ENCODE measurements around the gene GPER1. TPM values are rescaled to one million over a fixed set of nuclear protein-coding genes. Genes with fewer than 3 reads are reported as not detected.

Gene GPER1
- polyA plus RNA-seq, 2 of the 4 experiments (the other 2 are of a cell fraction): 0.23 to 0.50 TPM

- TF ChIP-seq REST (IDR thresholded peaks at IDR 0.05): no peak
- TF ChIP-seq CTCF (IDR thresholded peaks at IDR 0.05): no peak; the same call in 2 of the 3 replicates
- no peak for TF ChIP-seq HEYL (CRISPR knock-in tag; IDR thresholded peaks at IDR 0.05)
- no peak for TF ChIP-seq BCL3 (IDR thresholded peaks at IDR 0.05)
Measured at GRCh38 chr7:1045069-1046063, 42.5 kb upstream of the GPER1 start (continued).

- Histone ChIP-seq H3K4me2 (no peak overlapping the region), H3K9me3 (no peaks in the 10 kb centered on the region), H3K4me1 (peaks cover 18% of the 10 kb centered on the region), H3K4me3 (no peak overlapping the region), H3K27ac (no peak overlapping the region)
- ATAC-seq (no peak), FAIRE-seq (no peak), DNase-seq (ENCODE audit: low read depth in 1 of 2, low spot score in 1 of 2) (no peak)
- ChIA-PET CTCF (interaction anchor here (1.4 to 7.2 kb wide), 6 partner anchors 11 to 54 kb away, joined by 4 to 84 read pairs (median 8); no protein-coding TSS in a partner anchor), POLR2A (interaction anchor here (0.6 kb wide), 1 partner anchor 25 kb away, joined by 3 read pairs; no protein-coding TSS in a partner anchor)
- WGBS (ENCODE audit: missing lambda C conversion rate): 81% methylated on average over 15 of the region's 15 CpGs
- no peak for TF ChIP-seq MYC (IDR thresholded peaks at IDR 0.05; ENCODE audit: borderline replicate concordance, low read length)
Measured at GRCh38 chr7:1046722-1047679, 40.9 kb upstream of the GPER1 start.

GRCh38 chr7:1049006-1049741 is 38.7 kb upstream of the GPER1 start:
- ChIA-PET CTCF (interaction anchor here (0.8 to 20.4 kb wide), 3 partner anchors 53 to 56 kb away, joined by 3 to 487 read pairs (median 3); no protein-coding TSS in a partner anchor), POLR2A (no interaction called here)
- FAIRE-seq: no peak
- no peak for DNase-seq (ENCODE audit: low read depth in 1 of 2, low spot score in 1 of 2)
- TF ChIP-seq SREBF2 (IDR thresholded peaks at IDR 0.05): no peak
- TF ChIP-seq KDM5A (IDR thresholded peaks at IDR 0.05): no peak
- no peak for TF ChIP-seq EP300 (IDR thresholded peaks at IDR 0.05)
- TF ChIP-seq KDM1A (IDR thresholded peaks at IDR 0.05; ENCODE audit: low read depth): no peak
- no peak for TF ChIP-seq NFE2L2 (conservative IDR thresholded peaks at IDR 0.05; ENCODE audit: low read length)
- TF ChIP-seq HES2 (IDR thresholded peaks at IDR 0.05): no peak
- no peak for TF ChIP-seq ZNF302 (CRISPR knock-in tag; IDR thresholded peaks at IDR 0.05)
- no peak for TF ChIP-seq SMC3 (IDR thresholded peaks at IDR 0.05)
- no peak for TF ChIP-seq NR3C1 (IDR thresholded peaks at IDR 0.05)
- no peak for TF ChIP-seq RFX5 (IDR thresholded peaks at IDR 0.05)
- no peak for TF ChIP-seq RAD21 (conservative IDR thresholded peaks at IDR 0.05 in 1 of 2, IDR thresholded peaks at IDR 0.05 in 1 of 2)
- TF ChIP-seq ZC3H11A (IDR thresholded peaks at IDR 0.05): no peak
- TF ChIP-seq HOXB5 (CRISPR knock-in tag; IDR thresholded peaks at IDR 0.05): no peak
- no peak for TF ChIP-seq JUN (IDR thresholded peaks at IDR 0.05)
- H3K9me3 ChIP-seq: no peaks in the 10 kb centered on the region
- no peak overlapping the region for H3K4me3 ChIP-seq
- H3K4me1 ChIP-seq: peaks cover 11% of the 10 kb centered on the region; the same call in 2 of the 3 replicates
- 91% methylated on average over 23 of the region's 23 CpGs for WGBS (ENCODE audit: missing lambda C conversion rate)
- no peak for ATAC-seq
- H3K4me2 ChIP-seq: no peak overlapping the region
- H3K27ac ChIP-seq: no peak overlapping the region

All from A549 (cell line).